ENCODE measurements around the gene ATP1B2. TPM values are rescaled to one million over a fixed set of nuclear protein-coding genes. Genes with fewer than 3 reads are reported as not detected.
"Not testable (repeated sequence)": the region's sequence is repeated elsewhere in the genome, so short reads cannot be mapped to it uniquely, and the experiment has no call there.

Gene ATP1B2
- total RNA-seq, 1 experiment from 2014 or later: 29.1 TPM

DNA sequence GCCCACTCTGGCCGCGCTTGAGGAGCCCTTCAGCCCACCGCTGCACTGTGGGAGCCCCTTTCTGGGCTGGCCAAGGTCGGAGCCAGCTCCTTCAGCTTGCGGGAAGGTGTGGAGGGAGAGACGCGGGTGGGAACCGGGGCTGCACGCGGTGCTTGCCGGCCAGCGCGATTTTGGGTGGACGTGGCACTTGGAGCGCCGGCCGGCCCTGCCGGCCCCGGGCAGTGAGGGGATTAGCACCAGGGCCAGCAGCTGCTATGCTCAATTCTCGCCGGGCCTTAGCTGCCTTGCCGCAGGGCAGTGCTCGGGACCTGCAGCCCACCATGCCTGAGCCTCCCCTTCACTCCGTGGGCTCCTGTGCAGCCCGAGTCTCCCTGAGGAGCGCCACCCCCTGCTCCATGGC lies 9.9 kb upstream of the ATP1B2 start:
- Mint-ChIP-seq H3K4me3 (no peak overlapping the region), H3K9me3 (peaks cover 7% of the 10 kb centered on the region), H3K27me3 (ENCODE audit: low read depth) (peaks cover 11% of the 10 kb centered on the region), H3K4me1 (peaks cover 10% of the 10 kb centered on the region), H3K27ac (no peak overlapping the region), H3K36me3 (no peaks in the 10 kb centered on the region)
- POLR2A ChIA-PET: no interaction called here
- TF ChIP-seq FOXK1 (CRISPR knock-in tag; IDR thresholded peaks at IDR 0.05): no peak
- TF ChIP-seq ZNF138 (CRISPR knock-in tag; conservative IDR thresholded peaks at IDR 0.05): no peak
- TF ChIP-seq, protein P1, sequence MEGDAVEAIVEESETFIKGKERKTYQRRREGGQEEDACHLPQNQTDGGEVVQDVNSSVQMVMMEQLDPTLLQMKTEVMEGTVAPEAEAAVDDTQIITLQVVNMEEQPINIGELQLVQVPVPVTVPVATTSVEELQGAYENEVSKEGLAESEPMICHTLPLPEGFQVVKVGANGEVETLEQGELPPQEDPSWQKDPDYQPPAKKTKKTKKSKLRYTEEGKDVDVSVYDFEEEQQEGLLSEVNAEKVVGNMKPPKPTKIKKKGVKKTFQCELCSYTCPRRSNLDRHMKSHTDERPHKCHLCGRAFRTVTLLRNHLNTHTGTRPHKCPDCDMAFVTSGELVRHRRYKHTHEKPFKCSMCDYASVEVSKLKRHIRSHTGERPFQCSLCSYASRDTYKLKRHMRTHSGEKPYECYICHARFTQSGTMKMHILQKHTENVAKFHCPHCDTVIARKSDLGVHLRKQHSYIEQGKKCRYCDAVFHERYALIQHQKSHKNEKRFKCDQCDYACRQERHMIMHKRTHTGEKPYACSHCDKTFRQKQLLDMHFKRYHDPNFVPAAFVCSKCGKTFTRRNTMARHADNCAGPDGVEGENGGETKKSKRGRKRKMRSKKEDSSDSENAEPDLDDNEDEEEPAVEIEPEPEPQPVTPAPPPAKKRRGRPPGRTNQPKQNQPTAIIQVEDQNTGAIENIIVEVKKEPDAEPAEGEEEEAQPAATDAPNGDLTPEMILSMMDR (IDR thresholded peaks at IDR 0.05): no peak
- no peak for TF ChIP-seq ELF4 (CRISPR knock-in tag; IDR thresholded peaks at IDR 0.05; ENCODE audit: low read depth)
- TF ChIP-seq NFYB (CRISPR knock-in tag; conservative IDR thresholded peaks at IDR 0.05; ENCODE audit: low read depth): no peak
- TF ChIP-seq ZNF416 (CRISPR knock-in tag; IDR thresholded peaks at IDR 0.05): no peak
- CTCF ChIA-PET: interaction anchor here (1.4 to 3.7 kb wide), 4 partner anchors 8 to 51 kb away, joined by 4 to 23 read pairs (median 14); partner anchors contain the start of genes SOX15, TP53 and WRAP53
- no peak for DNase-seq (ENCODE audit: low spot score)
- ATAC-seq: no peak

DNA sequence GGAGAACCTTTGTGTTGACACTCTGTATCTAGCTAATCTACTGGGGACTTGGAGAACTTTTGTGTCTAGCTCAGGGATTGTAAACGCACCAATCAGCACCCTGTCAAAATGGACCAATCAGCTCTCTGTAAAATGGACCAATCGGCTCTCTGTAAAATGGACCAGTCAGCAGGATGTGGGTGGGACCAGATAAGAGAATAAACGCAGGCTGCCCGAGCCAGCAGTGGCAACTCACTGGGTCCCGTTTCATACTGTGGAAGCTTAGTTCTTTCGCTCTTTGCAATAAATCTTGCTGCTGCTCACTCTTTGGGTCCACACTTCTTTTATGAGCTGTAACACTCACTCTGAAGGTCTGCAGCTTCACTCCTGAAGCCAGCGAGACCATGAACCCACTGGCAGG lies 9.1 kb upstream of the ATP1B2 start:
- H3K27me3 Mint-ChIP-seq (ENCODE audit: low read depth): peaks cover 11% of the 10 kb centered on the region
- not testable (repeated sequence) for H3K9me3 Mint-ChIP-seq; ATAC-seq; DNase-seq (ENCODE audit: low spot score); H3K36me3 Mint-ChIP-seq; H3K4me1 Mint-ChIP-seq; H3K27ac Mint-ChIP-seq; H3K4me3 Mint-ChIP-seq
- ChIA-PET CTCF (interaction anchor here (1.4 to 3.7 kb wide), 4 partner anchors 9 to 52 kb away, joined by 4 to 23 read pairs (median 14); partner anchors contain the start of genes SOX15, TP53 and WRAP53), POLR2A (interaction anchor here (1.1 kb wide), 1 partner anchor 9 kb away, joined by 3 read pairs; the partner anchor contains the start of gene ATP1B2)

DNA sequence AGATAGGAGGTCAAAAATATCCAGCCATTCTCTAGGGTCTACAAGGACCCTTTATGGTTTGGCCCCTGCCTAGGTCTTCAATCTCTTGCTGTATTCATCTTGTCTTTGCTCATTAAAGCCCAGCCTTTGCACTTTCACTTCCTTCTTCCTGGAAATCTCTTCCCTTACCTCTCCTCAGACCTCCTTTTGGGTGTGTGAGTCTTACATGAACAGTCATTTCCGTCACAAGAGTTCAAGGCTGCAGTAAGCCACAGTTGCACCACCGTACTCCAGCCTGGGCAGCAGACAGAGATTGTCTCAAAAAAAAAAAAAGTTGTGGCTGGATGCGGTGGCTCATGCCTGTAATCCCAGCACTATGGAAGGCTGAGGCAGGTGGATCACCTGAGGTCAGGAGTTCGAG lies 6.0 kb upstream of the ATP1B2 start:
- no peaks in the 10 kb centered on the region for H3K36me3 Mint-ChIP-seq
- peaks cover 5% of the 10 kb centered on the region for H3K4me1 Mint-ChIP-seq
- no peak for DNase-seq (ENCODE audit: low spot score)
- POLR2A ChIA-PET: no interaction called here
- no peak for TF ChIP-seq ZNF423 (CRISPR knock-in tag; IDR thresholded peaks at IDR 0.05)
- no peak for ATAC-seq
- peaks cover 34% of the 10 kb centered on the region for H3K27me3 Mint-ChIP-seq (ENCODE audit: low read depth)
- CTCF ChIA-PET: no interaction called here
- no peak overlapping the region for H3K4me3 Mint-ChIP-seq
- H3K27ac Mint-ChIP-seq: no peak overlapping the region
- peaks cover 7% of the 10 kb centered on the region for H3K9me3 Mint-ChIP-seq

DNA sequence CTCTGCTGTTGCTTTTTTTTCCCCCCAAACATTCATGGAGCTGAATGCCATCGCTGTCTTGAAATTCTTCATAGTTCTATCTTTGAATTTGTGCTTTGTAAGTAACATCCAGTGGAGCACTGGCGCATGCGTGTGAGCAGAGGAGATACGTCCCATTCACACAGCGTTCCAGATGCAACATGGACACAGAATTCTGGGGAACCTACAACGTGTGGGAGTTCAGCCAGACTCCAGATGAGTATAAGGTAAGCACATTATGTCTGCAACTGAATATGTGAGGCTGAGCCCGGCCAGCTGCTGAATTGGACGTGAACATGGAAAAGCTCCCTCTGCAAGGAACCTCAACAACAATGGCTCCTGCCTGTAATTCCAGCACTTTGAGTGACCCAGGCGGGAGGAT lies 4.3 kb upstream of the ATP1B2 start:
- ATAC-seq (no peak), DNase-seq (ENCODE audit: low spot score) (no peak)
- POLR2A ChIA-PET: interaction anchor here (0.7 to 0.9 kb wide), 2 partner anchors 39 to 269 kb away, joined by 3 read pairs; no protein-coding TSS in a partner anchor
- H3K36me3 Mint-ChIP-seq: no peaks in the 10 kb centered on the region
- CTCF ChIA-PET: interaction anchor here (1.0 kb wide), 2 partner anchors 11 to 41 kb away, joined by 3 to 4 read pairs; partner anchors contain the start of gene TP53
- peaks cover 5% of the 10 kb centered on the region for H3K9me3 Mint-ChIP-seq
- TF ChIP-seq, protein P2, sequence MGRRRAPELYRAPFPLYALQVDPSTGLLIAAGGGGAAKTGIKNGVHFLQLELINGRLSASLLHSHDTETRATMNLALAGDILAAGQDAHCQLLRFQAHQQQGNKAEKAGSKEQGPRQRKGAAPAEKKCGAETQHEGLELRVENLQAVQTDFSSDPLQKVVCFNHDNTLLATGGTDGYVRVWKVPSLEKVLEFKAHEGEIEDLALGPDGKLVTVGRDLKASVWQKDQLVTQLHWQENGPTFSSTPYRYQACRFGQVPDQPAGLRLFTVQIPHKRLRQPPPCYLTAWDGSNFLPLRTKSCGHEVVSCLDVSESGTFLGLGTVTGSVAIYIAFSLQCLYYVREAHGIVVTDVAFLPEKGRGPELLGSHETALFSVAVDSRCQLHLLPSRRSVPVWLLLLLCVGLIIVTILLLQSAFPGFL (CRISPR knock-in tag; IDR thresholded peaks at IDR 0.05; ENCODE audit: borderline replicate concordance): no peak
- TF ChIP-seq, protein P3, sequence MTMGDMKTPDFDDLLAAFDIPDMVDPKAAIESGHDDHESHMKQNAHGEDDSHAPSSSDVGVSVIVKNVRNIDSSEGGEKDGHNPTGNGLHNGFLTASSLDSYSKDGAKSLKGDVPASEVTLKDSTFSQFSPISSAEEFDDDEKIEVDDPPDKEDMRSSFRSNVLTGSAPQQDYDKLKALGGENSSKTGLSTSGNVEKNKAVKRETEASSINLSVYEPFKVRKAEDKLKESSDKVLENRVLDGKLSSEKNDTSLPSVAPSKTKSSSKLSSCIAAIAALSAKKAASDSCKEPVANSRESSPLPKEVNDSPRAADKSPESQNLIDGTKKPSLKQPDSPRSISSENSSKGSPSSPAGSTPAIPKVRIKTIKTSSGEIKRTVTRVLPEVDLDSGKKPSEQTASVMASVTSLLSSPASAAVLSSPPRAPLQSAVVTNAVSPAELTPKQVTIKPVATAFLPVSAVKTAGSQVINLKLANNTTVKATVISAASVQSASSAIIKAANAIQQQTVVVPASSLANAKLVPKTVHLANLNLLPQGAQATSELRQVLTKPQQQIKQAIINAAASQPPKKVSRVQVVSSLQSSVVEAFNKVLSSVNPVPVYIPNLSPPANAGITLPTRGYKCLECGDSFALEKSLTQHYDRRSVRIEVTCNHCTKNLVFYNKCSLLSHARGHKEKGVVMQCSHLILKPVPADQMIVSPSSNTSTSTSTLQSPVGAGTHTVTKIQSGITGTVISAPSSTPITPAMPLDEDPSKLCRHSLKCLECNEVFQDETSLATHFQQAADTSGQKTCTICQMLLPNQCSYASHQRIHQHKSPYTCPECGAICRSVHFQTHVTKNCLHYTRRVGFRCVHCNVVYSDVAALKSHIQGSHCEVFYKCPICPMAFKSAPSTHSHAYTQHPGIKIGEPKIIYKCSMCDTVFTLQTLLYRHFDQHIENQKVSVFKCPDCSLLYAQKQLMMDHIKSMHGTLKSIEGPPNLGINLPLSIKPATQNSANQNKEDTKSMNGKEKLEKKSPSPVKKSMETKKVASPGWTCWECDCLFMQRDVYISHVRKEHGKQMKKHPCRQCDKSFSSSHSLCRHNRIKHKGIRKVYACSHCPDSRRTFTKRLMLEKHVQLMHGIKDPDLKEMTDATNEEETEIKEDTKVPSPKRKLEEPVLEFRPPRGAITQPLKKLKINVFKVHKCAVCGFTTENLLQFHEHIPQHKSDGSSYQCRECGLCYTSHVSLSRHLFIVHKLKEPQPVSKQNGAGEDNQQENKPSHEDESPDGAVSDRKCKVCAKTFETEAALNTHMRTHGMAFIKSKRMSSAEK (CRISPR knock-in tag; IDR thresholded peaks at IDR 0.05; ENCODE audit: borderline replicate concordance): no peak
- TF ChIP-seq, protein P4, sequence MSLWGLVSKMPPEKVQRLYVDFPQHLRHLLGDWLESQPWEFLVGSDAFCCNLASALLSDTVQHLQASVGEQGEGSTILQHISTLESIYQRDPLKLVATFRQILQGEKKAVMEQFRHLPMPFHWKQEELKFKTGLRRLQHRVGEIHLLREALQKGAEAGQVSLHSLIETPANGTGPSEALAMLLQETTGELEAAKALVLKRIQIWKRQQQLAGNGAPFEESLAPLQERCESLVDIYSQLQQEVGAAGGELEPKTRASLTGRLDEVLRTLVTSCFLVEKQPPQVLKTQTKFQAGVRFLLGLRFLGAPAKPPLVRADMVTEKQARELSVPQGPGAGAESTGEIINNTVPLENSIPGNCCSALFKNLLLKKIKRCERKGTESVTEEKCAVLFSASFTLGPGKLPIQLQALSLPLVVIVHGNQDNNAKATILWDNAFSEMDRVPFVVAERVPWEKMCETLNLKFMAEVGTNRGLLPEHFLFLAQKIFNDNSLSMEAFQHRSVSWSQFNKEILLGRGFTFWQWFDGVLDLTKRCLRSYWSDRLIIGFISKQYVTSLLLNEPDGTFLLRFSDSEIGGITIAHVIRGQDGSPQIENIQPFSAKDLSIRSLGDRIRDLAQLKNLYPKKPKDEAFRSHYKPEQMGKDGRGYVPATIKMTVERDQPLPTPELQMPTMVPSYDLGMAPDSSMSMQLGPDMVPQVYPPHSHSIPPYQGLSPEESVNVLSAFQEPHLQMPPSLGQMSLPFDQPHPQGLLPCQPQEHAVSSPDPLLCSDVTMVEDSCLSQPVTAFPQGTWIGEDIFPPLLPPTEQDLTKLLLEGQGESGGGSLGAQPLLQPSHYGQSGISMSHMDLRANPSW (CRISPR knock-in tag; conservative IDR thresholded peaks at IDR 0.05; ENCODE audit: low read depth): no peak
- TF ChIP-seq, protein P5, sequence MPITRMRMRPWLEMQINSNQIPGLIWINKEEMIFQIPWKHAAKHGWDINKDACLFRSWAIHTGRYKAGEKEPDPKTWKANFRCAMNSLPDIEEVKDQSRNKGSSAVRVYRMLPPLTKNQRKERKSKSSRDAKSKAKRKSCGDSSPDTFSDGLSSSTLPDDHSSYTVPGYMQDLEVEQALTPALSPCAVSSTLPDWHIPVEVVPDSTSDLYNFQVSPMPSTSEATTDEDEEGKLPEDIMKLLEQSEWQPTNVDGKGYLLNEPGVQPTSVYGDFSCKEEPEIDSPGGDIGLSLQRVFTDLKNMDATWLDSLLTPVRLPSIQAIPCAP (CRISPR knock-in tag; IDR thresholded peaks at IDR 0.05): no peak
- TF ChIP-seq, protein P6, sequence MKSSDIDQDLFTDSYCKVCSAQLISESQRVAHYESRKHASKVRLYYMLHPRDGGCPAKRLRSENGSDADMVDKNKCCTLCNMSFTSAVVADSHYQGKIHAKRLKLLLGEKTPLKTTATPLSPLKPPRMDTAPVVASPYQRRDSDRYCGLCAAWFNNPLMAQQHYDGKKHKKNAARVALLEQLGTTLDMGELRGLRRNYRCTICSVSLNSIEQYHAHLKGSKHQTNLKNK (CRISPR knock-in tag; IDR thresholded peaks at IDR 0.05): no peak
- TF ChIP-seq ESRRA (CRISPR knock-in tag; IDR thresholded peaks at IDR 0.05; ENCODE audit: borderline replicate concordance): no peak
- H3K4me3 Mint-ChIP-seq: no peak overlapping the region
- peaks cover 12% of the 10 kb centered on the region for H3K4me1 Mint-ChIP-seq
- H3K27ac Mint-ChIP-seq: no peak overlapping the region
- H3K27me3 Mint-ChIP-seq (ENCODE audit: low read depth): peaks cover 46% of the 10 kb centered on the region

All from WTC11 (cell line).